Stimulated activated CD8-positive, alpha-beta memory T cell treated with anti-CD3 and anti-CD28 coated beads, Interleukin-4, amount 100 ng/mL, for 48 hours (primary cell): Measurements from ENCODE around the gene OR51F2.
"Not testable (repeated sequence)": the region's sequence is repeated elsewhere in the genome, so short reads cannot be mapped to it uniquely, and the experiment has no call there.

Experiments used
- DNase-seq: peaks from one replicate; pipeline ENCODE4 v3.0.0-alpha.2; 2020

Gene OR51F2, protein sequence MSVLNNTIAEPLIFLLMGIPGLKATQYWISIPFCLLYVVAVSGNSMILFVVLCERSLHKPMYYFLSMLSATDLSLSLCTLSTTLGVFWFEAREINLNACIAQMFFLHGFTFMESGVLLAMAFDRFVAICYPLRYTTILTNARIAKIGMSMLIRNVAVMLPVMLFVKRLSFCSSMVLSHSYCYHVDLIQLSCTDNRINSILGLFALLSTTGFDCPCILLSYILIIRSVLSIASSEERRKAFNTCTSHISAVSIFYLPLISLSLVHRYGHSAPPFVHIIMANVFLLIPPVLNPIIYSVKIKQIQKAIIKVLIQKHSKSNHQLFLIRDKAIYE

DNA sequence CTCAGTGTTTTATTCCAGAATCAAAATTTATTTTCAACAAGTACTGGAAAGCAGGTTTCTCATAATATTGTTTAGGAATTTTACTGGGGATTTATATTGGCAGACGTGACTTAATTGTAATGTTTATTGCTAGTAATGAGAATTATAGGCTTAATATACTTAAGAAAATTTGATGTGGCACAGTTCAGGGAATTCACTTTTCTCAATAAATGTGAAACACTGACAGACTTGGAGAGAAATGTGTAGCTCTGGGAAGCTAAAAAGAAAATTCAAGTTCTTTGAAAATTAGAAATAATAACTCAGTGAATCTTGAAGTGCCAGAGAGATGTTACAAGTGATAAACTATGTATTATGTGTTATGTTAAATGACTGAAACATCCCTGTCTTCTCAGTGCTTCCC is at the start of gene OR51F2:
OR51F2 (plus strand) TSS at position 301 of the 400 bp plus-strand sequence. CDS start 101 bp downstream, outside the sequence.
- no peak for DNase-seq

DNA sequence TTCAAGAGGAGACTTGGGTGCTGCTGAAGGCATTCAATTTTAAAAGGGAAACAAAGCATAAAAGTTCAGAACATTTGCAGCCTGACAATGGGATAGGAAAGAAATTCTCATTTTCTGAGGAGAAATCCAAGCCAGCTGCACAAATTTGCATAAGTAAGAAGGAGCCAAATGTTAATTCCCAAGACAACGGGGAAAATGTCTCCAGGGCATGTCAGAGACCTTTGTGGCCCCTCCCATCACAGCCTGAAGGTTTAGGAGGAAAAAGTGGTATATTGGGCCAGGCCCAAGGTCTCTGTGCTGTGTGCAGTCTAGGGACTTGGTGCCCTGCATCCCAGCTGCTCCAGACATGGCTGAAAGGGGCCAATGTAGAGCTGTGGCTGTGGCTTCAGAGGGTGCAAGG is 38.7 kb upstream of the OR51F2 start:
- DNase-seq = no peak

DNA sequence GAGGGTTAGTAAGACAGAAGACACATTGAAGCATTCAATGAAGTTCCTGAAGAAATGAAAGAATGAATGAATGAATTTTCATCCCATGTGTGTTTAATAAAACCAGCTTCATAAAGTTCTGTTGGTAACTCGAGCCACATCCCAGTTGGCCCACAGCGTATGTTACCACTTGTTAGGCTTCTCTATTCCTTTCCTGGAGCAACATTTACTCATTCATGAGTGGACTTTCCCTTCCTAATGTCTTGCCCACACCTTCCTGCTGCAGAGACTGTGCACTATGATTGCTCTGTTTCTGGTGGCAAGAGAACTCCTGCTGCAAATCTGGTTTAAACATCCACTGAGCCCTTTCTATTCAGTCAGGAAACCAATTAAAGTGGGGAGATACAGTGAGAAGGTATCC is 23.9 kb upstream of the OR51F2 start:
- no peak for DNase-seq

DNA sequence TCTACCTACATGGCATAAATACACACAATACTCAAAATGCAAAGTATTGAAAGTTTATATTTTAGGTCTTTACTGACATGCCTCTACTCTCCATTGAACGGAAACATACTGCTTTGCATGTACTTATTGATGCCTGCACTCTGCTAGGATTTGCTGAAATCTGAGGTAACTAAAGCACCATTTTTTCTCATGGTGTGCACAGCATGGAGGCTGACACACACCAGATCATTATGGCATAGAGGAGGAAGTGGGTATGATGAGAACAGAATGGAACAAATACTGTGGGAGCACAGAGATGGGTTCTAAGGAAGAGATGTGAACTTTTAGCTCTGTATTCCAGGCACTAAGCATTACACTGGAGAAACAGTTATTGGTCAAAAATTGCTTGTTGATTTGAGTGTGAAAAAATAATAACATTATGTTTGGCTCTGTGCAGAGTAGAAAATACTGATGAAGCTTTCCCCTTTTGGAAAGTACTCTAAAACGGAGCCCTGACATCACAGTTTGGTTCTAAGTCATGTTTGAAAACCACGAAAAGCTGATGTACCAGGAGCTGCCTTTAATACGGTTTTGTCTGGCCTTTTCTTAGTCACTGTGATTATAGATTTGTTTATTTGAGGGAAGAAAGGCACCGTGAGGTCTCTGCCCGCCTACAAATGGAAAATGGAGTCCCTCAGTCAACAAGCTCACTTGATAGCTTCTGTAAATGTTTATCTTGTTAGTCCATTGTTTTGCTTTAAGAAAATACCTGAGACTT is 22.5 kb upstream of the OR51F2 start:
- no peak for DNase-seq

DNA sequence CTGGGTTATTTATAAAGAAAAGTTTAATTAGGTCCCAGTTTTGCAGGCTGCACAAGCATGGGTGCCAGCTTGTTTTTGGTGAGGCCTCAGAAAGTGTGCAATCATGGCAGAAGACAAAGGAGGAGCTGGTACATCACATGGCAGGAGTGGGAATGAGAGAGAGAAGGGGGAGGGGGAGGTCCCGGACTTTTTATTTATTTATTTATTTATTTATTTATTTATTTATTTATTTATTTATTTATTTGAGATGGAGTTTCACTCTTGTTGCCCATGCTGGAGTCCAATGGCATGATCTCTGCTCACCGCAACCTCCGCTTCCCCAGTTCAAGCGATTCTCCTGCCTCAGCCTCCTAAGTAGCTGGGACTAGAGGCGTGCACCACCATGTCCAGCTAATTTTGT is 19.8 kb upstream of the OR51F2 start:
- not testable (repeated sequence) for DNase-seq

DNA sequence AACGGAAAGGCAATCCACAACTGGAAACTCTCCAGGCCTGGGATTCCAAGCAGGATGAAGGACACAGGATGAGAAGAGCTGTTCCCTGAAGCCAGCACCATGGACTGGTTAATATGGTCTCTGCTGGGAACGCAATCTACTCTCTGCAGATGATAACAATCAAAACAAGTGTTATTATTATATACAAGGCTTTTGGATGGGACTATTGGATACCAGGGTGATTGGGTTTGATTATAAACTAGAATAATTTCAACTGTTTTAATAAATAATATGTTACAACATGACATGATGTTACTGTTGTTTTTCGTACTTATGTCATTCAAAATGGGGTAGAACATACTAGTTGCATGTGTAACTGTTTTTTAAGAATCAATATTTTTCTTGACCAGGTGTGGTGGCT is 16.8 kb upstream of the OR51F2 start, which contains the start of gene OR52R1:
OR52R1 (minus strand) TSS at position 101 of the 400 bp plus-strand sequence; CDS start at position 101, 0 bp downstream.
- DNase-seq = no peak

DNA sequence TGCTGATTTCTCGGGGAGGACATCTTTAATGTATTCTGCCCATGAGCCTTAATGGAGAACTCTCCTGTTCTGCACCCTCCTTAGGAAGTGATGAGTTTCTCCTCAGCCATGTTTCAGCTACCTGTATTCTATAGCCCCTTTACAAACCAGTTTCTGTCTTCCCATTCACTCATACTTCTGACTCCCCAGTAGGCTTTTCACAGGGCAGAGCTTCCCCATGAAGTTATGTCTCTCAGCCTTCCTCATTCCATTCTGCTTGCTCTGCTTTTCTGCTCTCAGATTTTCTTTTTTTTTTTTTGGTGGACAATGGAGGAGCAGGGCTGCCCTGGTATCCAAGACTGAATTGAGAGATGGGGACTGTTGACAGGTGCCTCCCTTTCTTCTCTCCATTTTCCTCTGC is 12.6 kb upstream of the OR51F2 start:
- DNase-seq = no peak

DNA sequence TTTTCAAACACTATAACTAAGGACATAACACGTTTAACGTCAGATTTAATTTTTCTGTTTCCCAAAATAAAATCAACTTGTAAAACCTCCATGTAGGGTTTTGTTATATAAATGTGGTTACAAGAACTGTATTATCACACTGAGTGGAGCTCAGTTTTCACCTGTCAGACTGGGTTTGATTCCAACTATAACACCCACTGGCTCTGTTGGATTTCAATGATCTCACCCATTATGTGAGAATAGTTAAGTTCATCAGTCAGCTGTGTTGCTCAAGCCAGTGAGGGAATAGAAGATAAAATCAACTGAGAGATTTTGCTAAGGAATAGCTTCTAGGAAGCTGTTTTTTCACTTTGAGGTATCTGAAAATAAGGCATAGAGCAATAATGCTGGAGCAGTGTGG is 11.9 kb upstream of the OR51F2 start:
- no peak for DNase-seq

DNA sequence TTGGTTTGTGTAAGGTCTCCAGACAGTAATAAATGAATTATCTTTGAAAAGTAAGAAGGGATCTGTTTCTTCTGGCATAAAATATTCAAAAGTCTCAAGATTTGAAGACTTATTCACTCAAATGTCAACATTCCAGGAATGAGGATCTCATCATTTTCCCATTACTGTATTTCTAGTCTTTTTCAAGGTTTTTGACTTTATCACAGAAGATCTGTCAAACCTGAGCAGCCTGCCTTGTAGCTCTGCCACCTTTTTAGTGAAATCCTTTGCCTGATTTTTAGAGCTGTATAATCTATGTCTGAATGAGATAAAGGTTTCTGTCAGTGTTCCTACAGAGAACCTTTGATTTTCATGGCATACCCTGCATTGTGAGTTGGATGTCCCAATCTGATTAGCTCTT is 4.0 kb downstream of the OR51F2 start:
- DNase-seq = no peak

DNA sequence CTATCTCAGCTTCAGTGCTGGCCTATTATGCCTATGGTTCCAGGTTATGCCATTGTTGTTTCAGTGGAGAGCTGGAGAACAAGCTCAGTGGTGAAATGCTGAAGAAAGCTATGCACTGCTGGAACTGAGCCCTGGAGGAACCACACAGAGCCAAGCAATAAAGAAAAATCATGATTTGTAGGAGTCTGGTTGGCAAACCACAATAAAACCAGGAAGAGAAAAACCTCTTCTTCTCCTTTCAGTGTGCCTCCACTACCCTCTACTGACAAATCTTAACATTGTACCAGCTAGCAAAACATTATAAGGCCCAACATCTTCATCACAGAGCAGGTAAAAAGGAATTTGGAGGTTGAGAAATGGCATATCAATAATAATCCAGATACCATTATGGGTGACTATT is 5.3 kb downstream of the OR51F2 start:
- DNase-seq = no peak

DNA sequence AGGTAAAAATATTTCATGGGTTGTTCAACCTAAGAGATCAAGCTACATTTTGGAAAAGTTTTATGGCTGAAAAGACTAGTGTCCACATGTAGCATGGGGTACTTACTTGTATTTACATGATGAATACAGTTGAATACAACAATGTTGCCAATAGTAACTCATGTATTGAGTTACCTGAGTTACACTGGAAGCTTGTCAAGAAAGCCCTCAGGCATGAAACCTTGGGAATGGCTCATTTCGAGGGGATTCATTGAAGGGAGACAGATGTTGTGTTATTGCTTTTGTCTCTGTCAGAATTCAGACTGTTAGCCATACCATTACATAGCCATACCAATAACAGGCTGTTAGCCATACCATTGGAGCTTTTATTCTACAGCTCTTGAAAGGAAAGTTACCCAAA is 9.2 kb downstream of the OR51F2 start:
- DNase-seq = no peak

DNA sequence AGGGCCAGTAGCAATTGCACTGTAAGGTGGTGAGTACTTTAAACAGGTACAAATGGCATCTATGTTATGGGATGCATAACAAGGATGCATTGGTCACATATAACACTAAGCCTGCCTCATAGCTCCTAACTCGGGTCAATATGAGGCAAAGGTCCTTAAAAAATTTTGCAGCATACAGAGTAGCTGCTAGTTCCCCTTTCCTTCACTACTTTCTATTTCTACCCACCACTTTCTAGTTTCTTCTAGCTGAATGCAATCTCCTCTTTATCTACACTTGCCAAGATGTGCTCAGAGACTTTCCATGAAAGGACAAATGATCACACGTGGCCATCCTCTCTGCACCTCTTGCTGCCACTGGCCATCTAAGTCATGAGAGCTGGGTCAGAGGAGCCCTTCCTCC is 9.8 kb downstream of the OR51F2 start:
- no peak for DNase-seq

DNA sequence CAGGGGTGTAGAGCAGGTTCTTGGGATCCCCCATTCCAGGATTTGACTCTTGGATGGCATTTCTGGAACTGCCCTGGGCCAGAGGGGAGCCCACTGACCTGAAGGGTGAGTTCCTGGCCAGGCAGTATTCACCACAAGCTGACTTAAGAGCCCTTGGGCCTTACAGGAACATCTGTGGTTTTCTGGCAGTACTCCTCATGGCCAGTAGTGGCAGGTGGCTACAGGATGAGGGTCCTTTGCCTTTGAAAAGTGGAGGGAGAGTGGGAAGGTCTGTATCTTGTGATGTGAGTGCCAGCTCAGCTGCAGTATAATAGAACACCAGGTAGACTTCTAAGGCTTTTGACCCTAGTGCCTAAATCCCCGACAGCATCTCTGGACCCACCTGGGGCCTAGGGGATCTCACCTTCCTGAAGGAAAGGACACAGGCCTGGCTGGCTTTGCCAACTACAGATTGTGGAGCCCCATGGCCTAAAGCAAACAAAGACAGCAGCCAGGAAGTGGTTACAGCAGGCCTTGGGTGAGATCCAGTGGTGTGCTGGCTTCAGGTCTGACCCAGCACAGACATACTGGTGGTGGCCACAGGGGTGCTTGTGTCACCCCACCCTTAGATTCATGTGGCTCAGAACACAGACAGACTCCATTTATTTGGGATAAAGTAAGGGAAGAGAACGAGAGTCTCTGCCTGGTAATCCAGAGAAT is 18.9 kb downstream of the OR51F2 start:
- no peak for DNase-seq

DNA sequence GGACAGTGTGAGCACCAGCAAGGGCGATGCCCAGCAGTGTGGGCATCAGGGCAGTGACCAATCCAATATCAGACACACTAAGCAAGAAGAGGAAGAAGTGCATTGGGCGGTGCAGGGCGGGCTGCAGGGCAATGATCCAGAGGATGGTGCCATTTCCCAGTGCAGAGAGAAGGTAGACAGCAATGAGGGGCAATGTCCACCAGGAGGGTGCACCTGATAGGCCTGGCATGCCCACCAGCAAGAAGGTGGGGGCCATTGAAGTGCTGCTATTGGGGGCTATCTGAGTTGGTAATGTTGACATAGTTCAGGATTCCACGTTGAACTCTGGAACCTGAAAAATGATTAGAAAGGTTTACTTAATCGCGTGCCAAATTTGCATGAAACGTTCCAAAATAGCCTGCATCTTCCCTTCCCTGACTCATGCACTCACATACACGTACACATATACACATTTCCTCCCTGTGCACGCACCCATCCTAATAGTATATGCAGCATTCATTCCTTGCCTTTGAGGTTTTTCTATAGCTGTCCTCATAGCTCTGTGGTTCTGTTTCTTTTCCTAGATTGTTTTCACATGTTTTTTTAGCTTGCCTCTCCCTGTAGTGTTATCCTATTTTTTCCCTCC is 27.9 kb downstream of the OR51F2 start, which contains the start of gene OR51S1:
OR51S1 (minus strand) TSS at position 301 of the 625 bp plus-strand sequence; CDS start at position 301, 0 bp downstream.
- DNase-seq = no peak

DNA sequence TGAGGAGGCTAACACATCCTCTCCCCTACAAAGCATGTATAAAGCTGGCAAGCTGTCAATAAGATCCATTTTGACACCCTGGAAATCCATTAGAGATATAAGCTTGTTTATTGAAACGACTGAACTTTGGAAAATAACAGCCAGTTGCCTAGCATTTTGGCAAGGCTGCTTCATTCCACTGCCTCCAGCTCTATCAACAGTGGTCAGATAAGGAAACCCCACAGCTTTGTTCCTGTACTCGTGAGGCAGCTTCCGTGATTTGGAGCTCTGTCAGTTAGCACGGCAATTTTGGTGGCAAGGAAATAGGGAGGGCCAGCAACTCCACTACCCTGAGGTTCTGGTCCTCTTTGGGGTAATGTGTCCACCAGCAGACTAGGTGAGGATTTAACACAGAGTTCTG is 29.9 kb downstream of the OR51F2 start:
- DNase-seq = no peak

DNA sequence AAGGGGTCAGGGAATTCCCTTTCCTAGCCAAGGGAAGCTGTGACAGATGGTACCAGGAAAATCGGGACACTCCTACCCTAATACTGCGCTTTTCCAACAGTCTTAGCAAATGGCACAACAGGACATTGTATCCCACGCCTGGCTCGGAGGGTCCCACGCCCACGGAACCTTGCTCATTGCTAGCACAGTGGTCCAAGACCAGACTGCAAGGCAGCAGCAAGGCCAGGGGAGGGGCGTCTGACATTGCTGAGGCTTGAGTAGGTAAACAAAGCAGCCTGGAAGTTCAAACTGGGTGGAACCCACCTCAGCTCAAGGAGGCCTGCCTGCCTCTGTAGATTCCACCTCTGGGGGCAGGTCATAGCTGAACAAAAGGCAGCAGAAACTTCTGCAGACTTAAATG is 33.2 kb downstream of the OR51F2 start:
- not testable (repeated sequence) for DNase-seq

DNA sequence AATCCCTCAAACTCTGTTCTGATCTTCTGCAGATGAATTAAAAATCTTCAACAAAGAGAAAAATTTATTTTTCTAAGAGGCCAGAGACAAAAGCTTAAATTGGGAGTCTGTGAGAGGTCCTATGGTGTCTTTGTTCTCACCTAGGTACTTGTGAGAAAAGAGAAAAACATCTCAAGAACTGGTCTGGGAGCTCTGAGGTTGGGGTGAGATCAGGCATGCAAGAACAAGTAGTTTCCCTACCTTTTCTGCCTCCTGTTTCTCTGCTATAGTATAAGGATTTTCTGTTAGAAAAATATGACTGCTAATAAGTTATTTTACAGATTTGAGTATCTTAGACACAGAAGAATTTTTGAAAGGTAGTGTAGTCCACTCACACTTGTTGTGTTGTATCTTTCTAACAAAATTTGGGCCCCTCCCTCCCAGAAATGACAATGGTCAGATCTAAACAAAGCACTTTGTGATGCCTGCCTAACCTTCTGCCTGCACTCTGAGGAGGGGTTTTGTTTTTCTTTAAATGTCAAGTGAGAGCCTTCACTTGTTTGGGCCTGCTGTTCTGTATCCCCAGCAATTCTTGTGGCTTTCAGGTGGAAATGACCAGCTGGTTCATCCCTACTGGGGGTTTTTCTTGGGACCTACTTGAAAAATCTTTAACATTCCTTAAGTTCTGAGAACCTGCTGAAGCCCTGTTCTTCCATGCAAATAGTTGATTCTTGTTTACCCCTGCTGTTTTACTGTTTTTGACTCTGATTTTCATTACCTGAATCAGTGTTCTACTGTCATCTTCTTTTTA is 41.5 kb downstream of the OR51F2 start:
- no peak for DNase-seq

DNA sequence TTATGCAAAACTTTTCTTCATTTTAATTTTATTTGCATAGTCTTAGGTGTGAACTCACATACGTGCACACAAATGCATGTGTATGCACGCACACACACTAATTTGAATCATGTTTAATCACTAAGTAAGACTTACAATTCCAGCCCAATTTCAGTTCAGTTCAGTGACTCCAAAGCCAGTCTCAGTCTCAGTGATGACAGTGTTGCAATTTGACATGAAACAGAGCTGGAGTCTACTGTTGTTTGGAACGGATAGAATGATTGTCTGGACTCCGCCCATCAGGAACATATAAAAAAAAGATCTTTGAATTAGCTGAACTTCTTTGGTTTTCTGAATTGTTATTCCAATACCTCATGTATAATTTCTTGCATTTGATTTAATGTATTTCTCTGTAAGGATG is 42.8 kb downstream of the OR51F2 start:
- DNase-seq = no peak

DNA sequence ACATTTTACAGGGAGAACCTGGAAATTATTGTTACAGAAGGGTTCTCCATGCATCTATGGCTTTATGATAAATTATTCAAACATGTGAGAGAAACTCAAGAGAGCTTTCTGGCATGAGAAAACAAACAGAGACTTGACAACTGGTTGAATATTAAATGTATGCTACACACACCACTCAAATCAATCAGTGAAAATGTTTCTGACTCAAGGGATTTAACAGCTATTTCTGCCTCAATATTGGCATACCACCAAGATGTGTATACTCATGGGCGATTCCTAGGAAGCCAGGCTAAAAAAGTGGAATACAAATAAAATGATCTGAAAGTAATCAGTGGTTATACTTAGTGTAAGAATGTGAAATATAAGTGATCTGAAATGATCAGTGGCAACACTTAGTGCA is 44.7 kb downstream of the OR51F2 start:
- no peak for DNase-seq
